ENCODE measurements around the gene SHROOM3.

SHROOM3 gene

GRCh38 chr4:76634220-76634619 lies 199.2 kb downstream of the SHROOM3 start:
- DNase-seq, result no peak

GRCh38 chr4:76637712-76638361 lies 202.8 kb downstream of the SHROOM3 start:
- DNase-seq, result no peak

GRCh38 chr4:76639288-76639687 lies 204.3 kb downstream of the SHROOM3 start:
- no peak for DNase-seq

- DNase-seq, result no peak
Observed at GRCh38 chr4:76640353-76640910, 205.4 kb downstream of the SHROOM3 start.

- no peak for DNase-seq
Observed at GRCh38 chr4:76641351-76641750, 206.3 kb downstream of the SHROOM3 start.

- no peak for DNase-seq
Observed at GRCh38 chr4:76641758-76642157, 206.7 kb downstream of the SHROOM3 start.

GRCh38 chr4:76644831-76645485 lies 209.9 kb downstream of the SHROOM3 start:
- DNase-seq, result no peak

- no peak for DNase-seq
Observed at GRCh38 chr4:76649086-76649485, 214.1 kb downstream of the SHROOM3 start.

- DNase-seq, result no peak
Observed at GRCh38 chr4:76651616-76652015, 216.6 kb downstream of the SHROOM3 start.

GRCh38 chr4:76652389-76652788 lies 217.4 kb downstream of the SHROOM3 start:
- no peak for DNase-seq

GRCh38 chr4:76654084-76654483 lies 219.1 kb downstream of the SHROOM3 start:
- no peak for DNase-seq

- DNase-seq, result no peak
Observed at GRCh38 chr4:76654791-76655190, 219.8 kb downstream of the SHROOM3 start.

- DNase-seq, result no peak
Observed at GRCh38 chr4:76655566-76656479, 220.8 kb downstream of the SHROOM3 start.

GRCh38 chr4:76657443-76657842 lies 222.4 kb downstream of the SHROOM3 start:
- DNase-seq, result no peak

- no peak for DNase-seq
Observed at GRCh38 chr4:76658231-76659102, 223.4 kb downstream of the SHROOM3 start.

GRCh38 chr4:76659103-76659490 lies 224.1 kb downstream of the SHROOM3 start:
- DNase-seq, result no peak

GRCh38 chr4:76663824-76664223 lies 228.8 kb downstream of the SHROOM3 start:
- DNase-seq, result no peak

GRCh38 chr4:76665153-76665552 lies 230.1 kb downstream of the SHROOM3 start:
- no peak for DNase-seq

- DNase-seq, result no peak
Observed at GRCh38 chr4:76665721-76666120, 230.7 kb downstream of the SHROOM3 start.

GRCh38 chr4:76666944-76667532 lies 232.0 kb downstream of the SHROOM3 start:
- DNase-seq, result peak; percentile 23

GRCh38 chr4:76670631-76671030 lies 235.6 kb downstream of the SHROOM3 start:
- no peak for DNase-seq

- DNase-seq, result no peak
Observed at GRCh38 chr4:76673362-76673761, 238.3 kb downstream of the SHROOM3 start.

All from activated CD4-positive, alpha-beta T cell treated with anti-CD3 and anti-CD28 coated beads, Interleukin-2, amount 50 U/mL, for 16 hours (primary cell).